AG04449 (cell line): Measurements from ENCODE around the gene SMIM45.

Experiments used
- CTCF ChIA-PET: fragments of 350-600 bp; formaldehyde crosslinking; extraction: SDS; loops from one replicate; lab custom pipeline; 2021; ENCODE audit warnings: antibody characterized with exemption; lab: Yijun Ruan, JAX
- POLR2A ChIA-PET: fragments of 400-600, 350-600 bp; formaldehyde crosslinking; extraction: SDS; loops from one replicate; lab custom pipeline; 2020; ENCODE audit warnings: antibody characterized with exemption, inconsistent platforms; lab: Yijun Ruan, JAX
- DNase-seq: peaks from one replicate; pipeline ENCODE4 v3.0.0-alpha.2; 2010; ENCODE audit warnings: low read depth, low spot score
- H3K4me3 ChIP-seq: 2 replicates; pipeline ENCODE4 v1.5.1; 2011; ENCODE audit warnings: low read depth, mild to moderate bottlenecking, control low read depth, low read length
- CTCF ChIP-seq: IDR thresholded peaks from one replicate; pipeline ENCODE4 v1.5.1; 2011; ENCODE audit warnings: mild to moderate bottlenecking, moderate library complexity, low read length, control low read depth, inconsistent platforms; ENCODE audit not compliant: insufficient read depth; ENCODE audit errors: missing control alignments

SMIM45 gene

GRCh38 chr22:41925783-41926460 lies 26.0 kb upstream of the SMIM45 start:
- H3K4me3 ChIP-seq, result peak overlapping the region; percentile 41
- DNase-seq, result no peak
- CTCF ChIA-PET, result interaction anchor here (0.6 to 5.3 kb wide), 28 partner anchors 8 to 229 kb away, joined by 3 to 51 read pairs (median 4); partner anchors contain the start of genes CCDC134, CENPM, SMIM45 and SREBF2
- peak; percentile 79 for TF ChIP-seq CTCF
- POLR2A ChIA-PET, result no interaction called here

GRCh38 chr22:41927813-41928212 lies 24.1 kb upstream of the SMIM45 start:
- H3K4me3 ChIP-seq, result no peak overlapping the region
- DNase-seq, result no peak
- TF ChIP-seq CTCF, result no peak
- ChIA-PET CTCF (interaction anchor here (1.1 to 5.3 kb wide), 3 partner anchors 12 to 230 kb away, joined by 3 to 51 read pairs (median 11); partner anchors contain the start of gene MEI1), POLR2A (no interaction called here)

GRCh38 chr22:41928593-41929417 lies 23.1 kb upstream of the SMIM45 start:
- ChIA-PET POLR2A (no interaction called here), CTCF (interaction anchor here (1.1 to 5.3 kb wide), 3 partner anchors 11 to 231 kb away, joined by 3 to 51 read pairs (median 11); partner anchors contain the start of gene MEI1)
- no peak for DNase-seq
- H3K4me3 ChIP-seq, result no peak overlapping the region
- TF ChIP-seq CTCF, result no peak

- ChIA-PET POLR2A (no interaction called here), CTCF (interaction anchor here (5.3 kb wide), 1 partner anchor 11 kb away, joined by 51 read pairs; no protein-coding TSS in a partner anchor)
- no peak for DNase-seq
Measured at GRCh38 chr22:41929418-41929810, 22.5 kb upstream of the SMIM45 start.

GRCh38 chr22:41931701-41932269 lies 20.2 kb upstream of the SMIM45 start:
- ChIA-PET POLR2A (no interaction called here), CTCF (interaction anchor here (0.9 to 2.0 kb wide), 3 partner anchors 8 to 183 kb away, joined by 3 to 9 read pairs (median 5); no protein-coding TSS in a partner anchor)
- no peak for DNase-seq
- H3K4me3 ChIP-seq, result no peak overlapping the region
- no peak for TF ChIP-seq CTCF

More at GRCh38 chr22:41929418-41929810, 22.5 kb upstream of the SMIM45 start:
- H3K4me3 ChIP-seq, result no peak overlapping the region
- TF ChIP-seq CTCF, result no peak

- no peak for TF ChIP-seq CTCF
- H3K4me3 ChIP-seq, result no peak overlapping the region
- ChIA-PET CTCF (interaction anchor here (2.0 kb wide), 1 partner anchor 8 kb away, joined by 9 read pairs; no protein-coding TSS in a partner anchor), POLR2A (no interaction called here)
- no peak for DNase-seq
Measured at GRCh38 chr22:41932353-41932752, 19.6 kb upstream of the SMIM45 start.
